Neural progenitor cell (in vitro differentiated cells): Measurements from ENCODE around the gene DUSP6. TPM values are rescaled to one million over a fixed set of nuclear protein-coding genes. Genes with fewer than 3 reads are reported as not detected.
A peak's percentile ranks its signal among the peaks of the same experiment; 100 is the strongest.

Experiments used
- DNase-seq: peaks from one replicate; pipeline ENCODE4 v3.0.0-alpha.2; 2016; ENCODE audit warnings: low spot score
- H2AFZ ChIP-seq: fragments of 200-600 bp; sonication (generic); replicated peaks from 2 replicates; pipeline ENCODE4 v1.6.1; 2016; ENCODE audit warnings: antibody characterized with exemption
- H3F3A ChIP-seq: fragments of 200-600 bp; sonication (generic); 2 replicates; pipeline ENCODE4 v1.6.1; 2016; ENCODE audit warnings: antibody characterized with exemption, low read depth
- H3K27ac ChIP-seq: fragments of 200-600 bp; sonication (generic); 2 replicates; pipeline ENCODE4 v1.5.1; 2016; ENCODE audit warnings: mild to moderate bottlenecking
- H3K27me3 ChIP-seq: fragments of 200-600 bp; sonication (generic); 2 replicates; pipeline ENCODE4 v1.6.1; 2016; ENCODE audit warnings: mild to moderate bottlenecking, moderate library complexity
- H3K36me3 ChIP-seq: fragments of 200-600 bp; sonication (generic); 2 replicates; pipeline ENCODE4 v1.5.1; 2016
- H3K4me1 ChIP-seq: fragments of 200-600 bp; sonication (generic); 2 replicates; pipeline ENCODE4 v1.6.1; 2016; ENCODE audit warnings: mixed run types
- H3K4me2 ChIP-seq: fragments of 200-600 bp; sonication (generic); 2 replicates; pipeline ENCODE4 v1.6.1; 2016
- H3K4me3 ChIP-seq: fragments of 200-600 bp; sonication (generic); 2 replicates; pipeline ENCODE4 v1.5.1; 2016
- H3K79me2 ChIP-seq: fragments of 200-600 bp; sonication (generic); 2 replicates; pipeline ENCODE4 v1.6.1; 2016; ENCODE audit warnings: low read depth
- H3K9ac ChIP-seq: fragments of 200-600 bp; sonication (generic); 2 replicates; pipeline ENCODE4 v1.6.1; 2016
- H3K9me3 ChIP-seq: fragments of 200-600 bp; sonication (generic); 2 replicates; pipeline ENCODE4 v1.5.1; 2016; ENCODE audit warnings: low read depth
- H4K20me1 ChIP-seq: fragments of 200-600 bp; sonication (generic); 2 replicates; pipeline ENCODE4 v1.6.1; 2016; ENCODE audit warnings: low read depth
- H3K27ac Mint-ChIP-seq: 3 replicates; pipeline ENCODE4 v1.8.0; 2021; ENCODE audit warnings: mixed read lengths
- H3K27me3 Mint-ChIP-seq: 2 replicates; pipeline ENCODE4 v1.8.0; 2022; ENCODE audit warnings: low read depth, mild to moderate bottlenecking, inconsistent platforms, moderate library complexity, mixed read lengths; ENCODE audit not compliant: insufficient read depth
- H3K36me3 Mint-ChIP-seq: 3 replicates; pipeline ENCODE4 v1.8.0; 2021; ENCODE audit warnings: mixed read lengths
- H3K4me1 Mint-ChIP-seq: 3 replicates; pipeline ENCODE4 v1.8.0; 2021; ENCODE audit warnings: mixed read lengths
- H3K4me3 Mint-ChIP-seq: 3 replicates; pipeline ENCODE4 v1.8.0; 2021; ENCODE audit warnings: mild to moderate bottlenecking, moderate library complexity, mixed read lengths
- H3K9me3 Mint-ChIP-seq: 3 replicates; pipeline ENCODE4 v1.8.0; 2020; ENCODE audit warnings: mixed read lengths
- CTCF ChIP-seq: fragments of 200-600 bp; sonication (generic); IDR thresholded peaks from 2 replicates; pipeline ENCODE4 v1.5.1; 2017; ENCODE audit warnings: antibody characterized with exemption, mild to moderate bottlenecking
- EZH2 ChIP-seq: fragments of 200-600 bp; sonication (generic); IDR thresholded peaks from 2 replicates; pipeline ENCODE4 v1.6.1; 2017; ENCODE audit warnings: antibody characterized with exemption, mild to moderate bottlenecking, moderate library complexity
- EZH2phosphoT487 ChIP-seq: fragments of 200-600 bp; sonication (generic); IDR thresholded peaks from 2 replicates; pipeline ENCODE4 v1.6.1; 2017; ENCODE audit warnings: antibody characterized with exemption
- total RNA-seq: library from RNA; depleted of rRNA; stranded (reverse); fragments of >200 nt; gene quantifications from 2 replicates; pipeline ENCODE4 v1.2.3, GENCODE V29; 2015; ENCODE audit warnings: low replicate concordance

The DUSP6 gene
- total RNA-seq, 1 donor from 2014 or later, result 12.5 TPM

DNA sequence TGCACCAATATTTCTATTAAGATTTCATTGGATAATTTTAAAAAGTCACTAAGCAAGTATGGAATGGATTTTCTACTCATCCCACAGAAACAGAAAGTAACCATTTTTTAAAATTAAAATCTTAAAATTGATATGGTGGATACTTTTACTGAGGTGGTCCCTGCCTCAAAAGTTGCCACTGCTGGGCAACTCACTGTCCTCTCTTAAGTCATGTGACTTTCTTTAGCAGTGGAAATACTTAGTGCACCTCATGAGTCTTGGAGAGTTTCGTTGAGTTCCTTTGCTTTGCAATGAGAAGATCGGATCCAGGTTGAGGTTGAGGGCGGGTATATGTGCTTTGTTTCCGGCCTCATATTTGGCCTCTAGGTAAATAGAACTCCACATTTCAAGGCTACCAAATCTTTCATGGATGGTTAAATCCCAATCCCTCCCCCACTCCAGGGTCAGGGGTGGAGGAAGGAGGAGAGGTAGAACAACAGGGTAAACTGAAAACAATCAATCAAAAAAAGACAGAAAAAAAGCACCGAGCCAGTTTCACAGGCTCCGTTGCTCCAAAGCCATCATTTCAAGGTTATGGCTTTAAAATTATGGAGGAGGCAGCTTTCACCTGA, 39.5 kb upstream of the DUSP6 start:
- Histone ChIP-seq H3K9me3 (no peaks in the 10 kb centered on the region), H3K9ac (no peak overlapping the region), H3K27me3 (no peaks in the 10 kb centered on the region), H3K4me2 (no peak overlapping the region), H3K4me1 (peaks cover 5% of the 10 kb centered on the region), H2AFZ (no peak overlapping the region), H4K20me1 (no peaks in the 10 kb centered on the region), H3K27ac (no peak overlapping the region), H3K79me2 (no peaks in the 10 kb centered on the region), H3K36me3 (no peaks in the 10 kb centered on the region), H3F3A (no peaks in the 10 kb centered on the region), H3K4me3 (no peak overlapping the region)
- no peaks in the 10 kb centered on the region for H3K9me3 Mint-ChIP-seq
- no peak for DNase-seq
- H3K27ac Mint-ChIP-seq, result no peak overlapping the region
- no peak overlapping the region for H3K4me3 Mint-ChIP-seq
- H3K27me3 Mint-ChIP-seq, result peaks cover 4% of the 10 kb centered on the region
- TF ChIP-seq CTCF (no peak), EZH2phosphoT487 (no peak), EZH2 (no peak)
- peaks cover 22% of the 10 kb centered on the region for H3K4me1 Mint-ChIP-seq
- H3K36me3 Mint-ChIP-seq, result no peaks in the 10 kb centered on the region

DNA sequence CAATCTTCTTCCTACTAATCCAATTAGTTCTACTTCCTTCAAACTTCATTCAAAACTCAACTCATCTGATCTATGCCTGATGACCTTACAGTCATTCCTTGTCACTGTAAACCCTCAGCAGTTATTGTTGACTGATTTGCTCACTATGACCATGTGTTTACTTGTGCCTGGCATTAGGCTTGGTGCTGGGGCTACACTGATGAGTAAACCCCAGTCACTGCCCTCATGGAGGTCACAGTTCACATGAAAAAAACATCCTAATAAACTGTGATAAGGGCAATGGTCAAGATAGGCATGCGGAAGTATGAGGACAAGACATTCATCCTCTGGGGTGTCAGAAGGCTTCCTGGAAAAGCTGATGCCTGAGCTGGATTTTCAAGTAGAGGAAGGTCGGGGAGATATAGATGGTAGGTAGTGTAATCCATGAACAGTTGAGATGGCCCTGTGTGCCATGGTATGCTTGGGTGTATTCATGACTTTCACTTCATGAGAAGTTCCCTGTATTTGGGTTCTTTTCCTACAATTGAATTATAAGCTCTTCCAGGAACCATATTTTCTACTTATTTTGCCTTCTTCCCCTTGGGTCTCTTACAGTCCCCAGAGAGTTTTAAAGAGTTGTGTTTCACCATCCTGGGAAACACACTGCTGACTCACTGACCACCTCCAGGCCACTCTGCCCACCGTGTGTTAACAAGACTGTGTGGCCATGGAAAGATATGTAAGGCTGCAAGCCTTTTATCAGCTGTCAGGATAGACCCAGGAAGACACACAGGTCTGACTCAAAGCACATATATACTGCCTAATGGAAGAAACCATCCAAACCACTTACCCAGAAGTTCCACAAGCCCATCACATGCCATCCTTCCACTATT, 38.7 kb upstream of the DUSP6 start:
- Histone ChIP-seq H4K20me1 (no peaks in the 10 kb centered on the region), H3K27ac (no peak overlapping the region), H3K9me3 (no peaks in the 10 kb centered on the region), H3K9ac (no peak overlapping the region), H3K4me3 (no peak overlapping the region), H3K4me2 (no peak overlapping the region), H3K4me1 (peaks cover 13% of the 10 kb centered on the region), H2AFZ (no peak overlapping the region), H3K27me3 (no peaks in the 10 kb centered on the region), H3K79me2 (no peaks in the 10 kb centered on the region), H3F3A (peaks cover 8% of the 10 kb centered on the region), H3K36me3 (no peaks in the 10 kb centered on the region)
- DNase-seq, result no peak
- Mint-ChIP-seq H3K9me3 (no peaks in the 10 kb centered on the region), H3K4me1 (peaks cover 29% of the 10 kb centered on the region), H3K4me3 (no peak overlapping the region), H3K27ac (peak overlapping the region; percentile 1), H3K36me3 (no peaks in the 10 kb centered on the region), H3K27me3 (peaks cover 4% of the 10 kb centered on the region)
- TF ChIP-seq EZH2phosphoT487 (no peak), CTCF (no peak), EZH2 (no peak)

GRCh38 chr12:89389755-89390661, 37.7 kb upstream of the DUSP6 start:
- no peak overlapping the region for H3K4me2 ChIP-seq
- peaks cover 2% of the 10 kb centered on the region for H3K27me3 Mint-ChIP-seq

More at GRCh38 chr12:89389755-89390661, 37.7 kb upstream of the DUSP6 start:
- no peaks in the 10 kb centered on the region for H3K9me3 Mint-ChIP-seq
- no peaks in the 10 kb centered on the region for H4K20me1 ChIP-seq
- H3K4me3 Mint-ChIP-seq, result no peak overlapping the region
- peak overlapping the region; percentile 34 for H3K27ac Mint-ChIP-seq
- DNase-seq, result no peak
- no peaks in the 10 kb centered on the region for H3K36me3 Mint-ChIP-seq
- H3K9me3 ChIP-seq, result no peaks in the 10 kb centered on the region
- no peaks in the 10 kb centered on the region for H3K27me3 ChIP-seq
- no peaks in the 10 kb centered on the region for H3K79me2 ChIP-seq
- H2AFZ ChIP-seq, result no peak overlapping the region
- no peak overlapping the region for H3K9ac ChIP-seq
- H3K4me1 ChIP-seq, result peaks cover 18% of the 10 kb centered on the region
- H3K4me3 ChIP-seq, result no peak overlapping the region
- H3F3A ChIP-seq, result peaks cover 10% of the 10 kb centered on the region
- peaks cover 39% of the 10 kb centered on the region for H3K4me1 Mint-ChIP-seq
- TF ChIP-seq CTCF (no peak), EZH2 (no peak), EZH2phosphoT487 (no peak)
- no peak overlapping the region for H3K27ac ChIP-seq
- H3K36me3 ChIP-seq, result no peaks in the 10 kb centered on the region
